Osteocyte (in vitro differentiated cells): Measurements from ENCODE around the gene STK33. TPM values are rescaled to one million over a fixed set of nuclear protein-coding genes. Genes with fewer than 3 reads are reported as not detected.

Experiments
- DNase-seq: peaks from one replicate; pipeline ENCODE4 v3.0.0; 2021; ENCODE audit warnings: mixed read lengths; ENCODE audit not compliant: unreplicated experiment; ENCODE audit errors: extremely low spot score
- H3K27ac Mint-ChIP-seq: one replicate; pipeline ENCODE4 v1.8.0; 2021; ENCODE audit warnings: mild to moderate bottlenecking, mixed read lengths; ENCODE audit not compliant: unreplicated experiment
- H3K27me3 Mint-ChIP-seq: one replicate; pipeline ENCODE4 v1.8.0; 2021; ENCODE audit warnings: mixed read lengths; ENCODE audit not compliant: unreplicated experiment
- H3K36me3 Mint-ChIP-seq: one replicate; pipeline ENCODE4 v1.8.0; 2021; ENCODE audit warnings: mixed read lengths; ENCODE audit not compliant: unreplicated experiment
- H3K4me1 Mint-ChIP-seq: one replicate; pipeline ENCODE4 v1.8.0; 2021; ENCODE audit warnings: mixed read lengths; ENCODE audit not compliant: unreplicated experiment
- H3K4me3 Mint-ChIP-seq: one replicate; pipeline ENCODE4 v1.8.0; 2021; ENCODE audit warnings: mild to moderate bottlenecking, moderate library complexity, mixed read lengths; ENCODE audit not compliant: unreplicated experiment
- H3K9me3 Mint-ChIP-seq: one replicate; pipeline ENCODE4 v1.8.0; 2021; ENCODE audit warnings: mixed read lengths; ENCODE audit not compliant: unreplicated experiment
- CTCF ChIP-seq: fragments of 200-600 bp; sonication (generic); IDR thresholded peaks from 2 replicates; pipeline ENCODE4 v1.5.0; 2021; ENCODE audit warnings: antibody characterized with exemption, mild to moderate bottlenecking, moderate library complexity
- total RNA-seq: library from RNA; stranded (reverse); gene quantifications from 2 replicates; pipeline ENCODE4 v1.2.1, GENCODE V29; 2021

The STK33 gene
- total RNA-seq, 1 donor from 2014 or later = 1.3 TPM

- TF ChIP-seq CTCF = no peak
- no peaks in the 10 kb centered on the region for H3K27me3 Mint-ChIP-seq
- H3K4me3 Mint-ChIP-seq = no peak overlapping the region
- no peak overlapping the region for H3K27ac Mint-ChIP-seq
- H3K4me1 Mint-ChIP-seq = no peaks in the 10 kb centered on the region
- DNase-seq = no peak
- H3K36me3 Mint-ChIP-seq = peaks cover 24% of the 10 kb centered on the region
- H3K9me3 Mint-ChIP-seq = no peaks in the 10 kb centered on the region
Measured at GRCh38 chr11:8639655-8640054, 45.6 kb upstream of the STK33 start.

- no peaks in the 10 kb centered on the region for H3K9me3 Mint-ChIP-seq
- H3K27ac Mint-ChIP-seq = no peak overlapping the region
- no peaks in the 10 kb centered on the region for H3K27me3 Mint-ChIP-seq
- no peak overlapping the region for H3K4me3 Mint-ChIP-seq
- TF ChIP-seq CTCF = no peak
- no peaks in the 10 kb centered on the region for H3K4me1 Mint-ChIP-seq
- no peak for DNase-seq
- H3K36me3 Mint-ChIP-seq = peaks cover 24% of the 10 kb centered on the region
Measured at GRCh38 chr11:8638300-8638699, 44.3 kb upstream of the STK33 start.

GRCh38 chr11:8636127-8636526 is 42.1 kb upstream of the STK33 start:
- H3K27me3 Mint-ChIP-seq = no peaks in the 10 kb centered on the region
- peaks cover 19% of the 10 kb centered on the region for H3K36me3 Mint-ChIP-seq
- no peak overlapping the region for H3K27ac Mint-ChIP-seq
- no peak for DNase-seq
- peaks cover 5% of the 10 kb centered on the region for H3K4me1 Mint-ChIP-seq
- H3K4me3 Mint-ChIP-seq = no peak overlapping the region
- no peak for TF ChIP-seq CTCF
- no peaks in the 10 kb centered on the region for H3K9me3 Mint-ChIP-seq

- Mint-ChIP-seq H3K4me1 (peaks cover 5% of the 10 kb centered on the region), H3K27me3 (no peaks in the 10 kb centered on the region), H3K36me3 (peaks cover 19% of the 10 kb centered on the region), H3K27ac (no peak overlapping the region), H3K4me3 (no peak overlapping the region), H3K9me3 (no peaks in the 10 kb centered on the region)
- TF ChIP-seq CTCF = no peak
- DNase-seq = no peak
Measured at GRCh38 chr11:8634498-8634897, 40.5 kb upstream of the STK33 start.

GRCh38 chr11:8631395-8632118 is 37.5 kb upstream of the STK33 start:
- DNase-seq = no peak
- Mint-ChIP-seq H3K4me3 (no peak overlapping the region), H3K36me3 (peaks cover 9% of the 10 kb centered on the region), H3K27me3 (no peaks in the 10 kb centered on the region), H3K4me1 (peaks cover 5% of the 10 kb centered on the region), H3K27ac (no peak overlapping the region), H3K9me3 (no peaks in the 10 kb centered on the region)
- TF ChIP-seq CTCF = no peak
